B cell (primary cell): ENCODE data around the gene PUS7.

ENCODE experiments used
- EZH2 ChIP-seq: IDR thresholded peaks from 2 replicates; pipeline ENCODE4 v1.6.1; 2012; ENCODE audit warnings: borderline replicate concordance, low read depth, mild to moderate bottlenecking, moderate library complexity, low read length; ENCODE audit not compliant: insufficient read depth, poor library complexity, severe bottlenecking
- TF ChIP-seq, protein P1 (sequence below): fragments of 200-600 bp; IDR thresholded peaks from one replicate; pipeline ENCODE4 v1.8.0; 2022; ENCODE audit warnings: antibody characterized with exemption, mild to moderate bottlenecking

DNA sequence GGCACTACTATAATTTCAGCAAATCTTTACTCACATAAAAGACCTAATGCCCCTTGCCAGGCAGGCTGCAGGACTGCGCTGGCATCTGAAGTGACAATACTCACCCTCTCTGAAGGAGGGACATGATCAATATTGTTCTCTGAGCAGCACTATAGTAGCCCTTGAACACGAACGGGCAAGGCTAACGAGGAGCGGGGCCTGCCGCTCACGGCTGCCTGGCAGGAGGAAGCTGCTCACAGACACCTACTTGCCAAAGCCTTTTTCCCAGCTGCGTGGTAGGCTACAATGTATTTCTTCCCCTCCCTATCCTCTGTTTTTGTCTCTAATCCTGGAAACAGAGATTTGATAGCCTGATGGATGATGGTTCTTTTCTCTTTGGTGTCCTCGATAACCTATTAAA is 19.9 kb downstream of the PUS7 start:
- TF ChIP-seq, protein P1, sequence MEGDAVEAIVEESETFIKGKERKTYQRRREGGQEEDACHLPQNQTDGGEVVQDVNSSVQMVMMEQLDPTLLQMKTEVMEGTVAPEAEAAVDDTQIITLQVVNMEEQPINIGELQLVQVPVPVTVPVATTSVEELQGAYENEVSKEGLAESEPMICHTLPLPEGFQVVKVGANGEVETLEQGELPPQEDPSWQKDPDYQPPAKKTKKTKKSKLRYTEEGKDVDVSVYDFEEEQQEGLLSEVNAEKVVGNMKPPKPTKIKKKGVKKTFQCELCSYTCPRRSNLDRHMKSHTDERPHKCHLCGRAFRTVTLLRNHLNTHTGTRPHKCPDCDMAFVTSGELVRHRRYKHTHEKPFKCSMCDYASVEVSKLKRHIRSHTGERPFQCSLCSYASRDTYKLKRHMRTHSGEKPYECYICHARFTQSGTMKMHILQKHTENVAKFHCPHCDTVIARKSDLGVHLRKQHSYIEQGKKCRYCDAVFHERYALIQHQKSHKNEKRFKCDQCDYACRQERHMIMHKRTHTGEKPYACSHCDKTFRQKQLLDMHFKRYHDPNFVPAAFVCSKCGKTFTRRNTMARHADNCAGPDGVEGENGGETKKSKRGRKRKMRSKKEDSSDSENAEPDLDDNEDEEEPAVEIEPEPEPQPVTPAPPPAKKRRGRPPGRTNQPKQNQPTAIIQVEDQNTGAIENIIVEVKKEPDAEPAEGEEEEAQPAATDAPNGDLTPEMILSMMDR = no peak
- TF ChIP-seq EZH2 = no peak
